Stimulated activated CD4-positive, alpha-beta T cell treated with anti-CD3 and anti-CD28 coated beads, TNF-alpha, amount 100 ng/mL, for 24 hours (primary cell): ENCODE results near the gene MED27.

Source experiments
- DNase-seq, 3 experiments: peaks; one replicate each; pipeline ENCODE4 v3.0.0-alpha.2; 2020; ENCODE audit warnings: low read depth in 3 of 3

The MED27 gene

DNA sequence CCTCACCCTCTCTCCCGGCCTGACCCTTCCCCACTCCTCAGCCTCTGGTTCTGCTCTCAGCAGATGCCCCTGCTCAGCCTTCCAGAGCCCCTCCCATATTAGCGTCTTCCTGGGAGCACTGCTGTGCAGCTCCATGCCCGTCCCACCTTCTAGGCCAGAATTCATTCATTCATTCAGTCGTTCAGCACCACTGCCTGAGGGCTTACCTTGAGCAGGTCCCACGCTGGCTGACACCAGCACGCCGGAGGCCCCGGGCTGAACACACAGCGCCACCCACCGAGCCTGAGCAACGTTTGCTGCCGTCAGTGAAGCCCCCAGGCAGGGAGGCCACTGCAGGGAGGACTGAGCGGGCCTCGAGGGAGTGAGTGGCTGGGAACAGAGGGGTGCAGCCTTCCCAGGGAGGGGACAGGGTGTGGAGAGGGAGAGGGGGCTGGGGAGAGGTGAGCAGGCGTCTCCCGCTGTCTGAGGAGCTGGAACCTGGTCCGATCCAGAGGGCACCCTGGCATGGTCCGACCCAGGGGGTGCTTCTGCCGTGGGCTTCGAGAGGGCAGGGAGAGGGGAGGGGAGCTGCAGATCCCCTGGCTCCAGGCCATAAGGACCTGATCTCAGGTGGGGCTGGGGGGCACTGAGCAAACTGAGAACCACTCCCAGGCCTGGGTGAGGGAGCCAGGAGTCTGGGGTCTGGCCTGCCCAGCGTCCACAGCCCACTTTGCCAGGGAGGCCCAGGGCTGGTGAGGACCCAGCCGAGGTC lies 241.0 kb downstream of the MED27 start:
- DNase-seq: no peak

DNA sequence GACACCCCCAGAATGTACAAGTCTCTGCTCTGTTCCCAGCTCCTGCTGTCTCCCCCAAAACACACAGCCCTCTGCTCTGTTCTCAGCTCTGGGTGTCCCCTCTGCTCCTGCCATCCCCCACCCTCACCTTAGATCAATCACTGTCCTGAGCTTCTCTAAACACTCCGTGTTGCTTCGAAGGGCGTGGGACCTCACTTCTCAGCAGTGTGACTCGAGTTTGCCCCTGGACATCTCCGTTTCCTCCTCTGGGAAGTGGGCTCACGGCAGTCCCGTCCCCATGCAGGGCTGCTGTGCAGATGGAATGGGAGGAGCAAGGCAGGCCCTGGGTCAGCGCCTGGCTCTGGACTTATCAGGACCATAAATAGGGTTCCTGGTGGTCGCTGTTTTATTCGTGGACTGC lies 241.8 kb downstream of the MED27 start:
- no peak for DNase-seq

DNA sequence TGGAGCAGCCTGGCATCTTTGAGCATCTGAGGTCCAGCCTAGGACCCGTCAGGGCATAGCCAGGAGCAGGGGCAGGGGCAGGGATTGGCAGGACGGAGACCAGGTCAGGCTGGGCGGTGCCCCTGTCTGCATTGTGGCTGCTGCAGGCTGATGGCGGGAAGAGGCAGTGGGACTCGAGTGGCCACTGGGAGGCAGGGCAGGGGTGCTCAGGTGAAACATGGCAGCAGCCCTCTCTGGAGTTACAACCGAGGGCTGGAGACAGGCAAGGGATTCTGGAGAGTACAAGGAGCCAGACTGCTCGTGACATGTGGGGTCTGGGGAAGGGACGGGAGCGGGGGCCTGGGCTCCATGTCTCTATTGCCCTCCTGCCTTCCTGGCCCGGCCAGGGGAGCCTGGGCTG lies 242.4 kb downstream of the MED27 start:
- no peak for DNase-seq

DNA sequence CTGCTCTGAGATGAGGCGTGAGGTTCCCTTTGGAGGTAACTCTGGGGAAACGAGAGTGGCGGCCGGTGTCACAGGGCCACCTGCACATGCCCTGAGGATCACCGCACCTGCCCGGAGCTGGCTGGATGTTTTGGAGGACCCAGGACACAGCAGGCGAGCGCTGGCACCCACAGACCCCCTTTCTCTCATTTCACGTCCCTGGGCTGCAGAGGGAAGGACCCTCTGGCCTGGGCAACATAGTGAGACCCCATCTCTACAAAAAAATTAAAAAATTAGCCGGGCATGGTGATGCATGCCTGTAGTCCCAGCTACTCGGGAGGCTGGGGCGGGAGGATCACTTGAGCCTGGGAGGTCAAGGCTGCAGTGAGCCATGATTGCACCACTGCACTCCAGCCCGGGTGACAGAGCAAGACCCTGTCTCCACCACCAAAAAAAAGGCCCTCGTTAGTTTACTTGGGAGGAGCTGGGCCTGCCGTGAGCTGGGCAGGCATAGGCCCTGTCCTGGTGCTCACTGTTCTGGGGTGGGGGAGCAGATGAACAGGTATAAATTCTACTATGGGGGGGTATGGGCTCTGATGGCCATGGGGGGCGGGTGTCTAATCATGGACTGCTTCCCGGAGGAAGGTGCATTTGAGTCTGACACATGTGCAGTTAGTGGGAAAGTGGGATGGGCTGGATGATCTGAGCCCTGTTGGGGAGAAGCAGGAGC lies 242.9 kb downstream of the MED27 start:
- DNase-seq: no peak

DNA sequence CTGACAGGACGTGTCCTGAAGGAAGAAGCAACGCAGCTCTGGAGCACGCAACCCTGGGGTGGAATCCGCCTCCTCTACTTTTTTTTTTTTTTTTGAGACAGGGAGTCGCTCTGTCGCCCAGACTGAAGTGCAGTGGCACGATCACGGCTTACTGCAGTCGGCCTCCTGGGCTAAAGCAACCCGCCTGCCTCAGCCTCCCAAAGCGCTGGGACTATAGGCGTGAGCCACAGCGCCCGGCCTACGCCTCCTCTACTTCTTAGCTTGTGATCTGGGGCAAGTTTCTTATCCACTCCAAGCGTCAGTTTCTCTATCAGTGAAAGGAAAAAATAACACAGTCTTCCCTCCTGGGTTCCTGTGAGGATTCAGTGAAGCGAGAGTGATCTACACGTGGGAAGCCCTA lies 243.6 kb downstream of the MED27 start:
- DNase-seq: no peak

DNA sequence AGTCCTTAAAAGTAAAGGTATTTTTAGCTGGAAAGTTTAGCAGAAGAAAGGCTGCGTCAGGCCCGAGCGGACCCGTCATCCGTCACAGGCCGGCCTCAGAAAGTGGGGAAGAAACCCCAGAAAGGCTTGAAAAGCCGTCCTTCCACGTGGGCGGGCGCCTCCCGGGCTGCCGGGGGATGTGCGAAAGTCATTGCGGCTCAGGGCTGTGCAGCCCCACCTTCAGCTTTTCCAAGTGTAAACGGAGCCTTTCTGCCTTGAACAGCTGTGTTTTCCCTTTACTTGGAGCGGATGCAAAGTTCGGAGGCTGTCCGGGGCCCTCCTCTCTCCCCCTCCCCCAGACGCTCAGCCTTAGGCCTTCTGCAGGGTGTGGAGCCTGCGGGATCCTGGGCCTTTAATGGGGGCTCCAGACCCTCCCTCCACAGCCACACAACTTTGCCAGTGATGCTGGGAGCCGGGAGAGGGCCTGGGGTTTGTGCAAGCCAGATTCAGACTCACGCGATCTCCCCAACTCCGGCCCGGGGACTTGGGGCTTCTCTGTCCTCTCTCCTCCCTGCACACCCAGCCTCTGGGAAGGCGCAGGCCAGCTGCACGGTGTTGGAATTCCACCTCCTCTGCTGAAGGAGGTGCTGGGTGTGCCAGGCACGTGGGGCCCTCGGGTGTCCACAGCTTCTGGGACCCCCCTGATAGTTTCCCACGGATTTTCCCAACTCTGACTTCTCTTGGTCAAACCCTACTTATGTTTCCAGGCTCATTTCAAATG lies 244.3 kb downstream of the MED27 start:
- no peak for DNase-seq

DNA sequence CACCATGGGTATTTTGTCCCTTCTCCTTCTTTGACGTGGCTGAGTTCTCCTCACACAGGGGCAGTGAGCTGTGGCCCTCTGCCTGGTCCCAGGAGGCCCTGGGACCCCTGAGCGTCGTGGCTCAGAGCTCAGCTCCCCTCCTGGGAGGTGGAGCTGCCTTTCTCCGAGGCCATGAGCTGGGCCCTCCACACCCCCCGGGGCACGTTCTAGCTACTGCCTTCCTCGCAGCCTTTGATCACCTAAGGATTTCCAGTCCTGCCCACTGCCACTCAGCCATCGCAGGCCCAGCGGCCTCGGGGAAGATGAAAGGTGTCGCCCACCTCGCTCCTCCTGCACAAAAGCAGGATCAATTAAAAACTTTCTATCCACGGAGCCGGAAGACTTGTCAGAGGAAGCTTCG lies 244.9 kb downstream of the MED27 start:
- DNase-seq: no peak

DNA sequence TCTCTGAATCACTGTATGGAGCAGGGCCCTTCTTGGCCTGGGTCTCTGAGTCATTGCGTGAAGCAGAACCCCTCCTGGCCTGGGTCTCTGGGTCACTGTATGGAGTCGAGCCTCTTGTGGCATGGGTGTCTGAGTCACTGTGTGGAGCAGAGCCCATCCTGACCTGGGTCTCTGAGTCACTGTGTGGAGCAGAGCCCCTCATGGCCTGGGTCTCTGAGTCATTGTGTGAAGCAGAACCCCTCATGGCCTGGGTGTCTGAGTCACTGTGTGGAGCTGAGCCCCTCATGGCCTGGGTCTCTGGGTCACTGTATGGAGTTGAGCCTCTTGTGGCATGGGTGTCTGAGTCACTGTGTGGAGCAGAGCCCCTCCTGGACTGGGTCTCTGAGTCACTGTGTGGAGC lies 245.8 kb downstream of the MED27 start:
- no peak for DNase-seq

DNA sequence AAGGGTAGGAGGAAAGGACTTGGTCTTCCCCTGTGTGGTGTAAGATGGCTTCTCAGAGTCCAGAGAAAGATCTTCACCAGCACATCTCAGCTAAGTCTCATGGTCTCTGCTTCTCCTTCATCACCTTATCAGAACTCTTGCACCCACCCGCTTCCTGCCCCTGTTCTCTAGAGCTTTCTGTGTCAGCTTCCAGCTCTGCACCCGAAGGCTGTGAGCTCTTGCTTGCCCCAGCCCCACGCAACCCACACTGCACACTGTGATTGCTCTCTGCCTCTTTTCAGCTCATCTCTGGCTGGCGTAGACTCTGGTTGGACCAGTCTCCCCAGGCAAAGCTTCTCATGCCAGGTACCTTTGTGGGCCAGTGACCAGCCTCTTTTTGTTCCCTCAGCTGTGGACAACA lies 246.6 kb downstream of the MED27 start:
- no peak for DNase-seq

DNA sequence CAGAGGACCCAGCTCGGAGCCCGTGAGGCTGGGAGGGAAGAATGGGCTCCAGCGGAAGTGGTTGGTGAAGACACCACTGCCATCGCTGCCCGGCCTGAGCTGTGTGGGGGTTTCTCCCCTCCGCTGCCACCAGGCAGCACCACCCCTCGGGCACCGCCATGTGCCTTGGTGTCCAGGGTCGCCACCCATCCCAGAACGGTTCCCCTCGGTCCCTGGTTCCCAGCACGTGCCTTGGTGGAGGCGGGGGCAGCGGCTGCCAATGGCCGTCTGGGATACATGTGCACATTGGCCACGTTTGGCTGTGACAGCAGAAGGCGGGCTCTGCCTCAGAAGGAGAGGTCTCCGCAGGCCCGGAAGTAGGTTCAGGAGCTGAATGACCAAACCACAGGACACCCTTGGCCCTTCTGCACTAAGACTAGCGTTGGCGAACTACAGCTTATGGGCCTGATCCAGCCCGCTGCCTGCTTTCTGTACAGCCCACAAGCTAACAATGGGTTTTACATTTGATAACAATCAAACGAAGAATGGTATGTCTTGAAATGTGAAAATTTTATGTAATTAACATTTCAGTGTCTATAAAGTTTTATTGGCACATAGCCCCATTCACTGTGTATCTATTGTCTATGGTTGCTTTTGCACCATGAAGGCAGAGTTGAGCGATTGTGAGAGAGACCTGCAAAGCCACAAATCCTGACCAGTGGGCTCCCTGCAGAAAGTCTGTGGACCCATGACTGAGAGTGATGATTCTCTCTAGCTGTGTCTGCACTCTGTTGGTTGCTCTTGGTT lies 248.1 kb downstream of the MED27 start:
- DNase-seq: no peak

DNA sequence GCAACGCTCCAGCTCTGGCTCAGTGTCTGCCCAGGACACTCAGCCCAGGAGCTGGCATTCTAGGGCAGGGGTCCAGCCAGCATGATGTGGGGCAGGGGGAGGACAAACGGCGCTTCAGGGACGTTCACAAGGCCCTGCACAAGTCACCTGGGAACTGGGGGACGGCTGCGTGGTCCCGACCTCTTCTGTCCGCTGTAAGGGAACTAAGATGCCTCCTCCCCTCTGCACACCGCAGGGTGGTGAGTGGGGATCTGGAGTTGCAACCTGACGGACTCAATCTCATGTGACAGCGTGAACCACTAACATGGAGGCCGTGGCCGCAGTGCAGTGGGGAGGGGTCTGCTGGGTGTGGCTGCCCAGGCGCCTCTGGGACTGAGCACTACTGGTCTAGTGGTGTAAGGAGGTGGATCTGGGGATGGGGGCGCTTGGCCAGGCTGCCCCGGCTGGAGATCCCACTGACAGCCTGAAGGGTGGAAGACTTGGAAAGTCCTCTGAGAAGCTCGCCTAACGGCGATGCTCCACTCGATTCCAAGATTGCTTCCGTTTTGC lies 251.8 kb downstream of the MED27 start:
- no peak for DNase-seq

DNA sequence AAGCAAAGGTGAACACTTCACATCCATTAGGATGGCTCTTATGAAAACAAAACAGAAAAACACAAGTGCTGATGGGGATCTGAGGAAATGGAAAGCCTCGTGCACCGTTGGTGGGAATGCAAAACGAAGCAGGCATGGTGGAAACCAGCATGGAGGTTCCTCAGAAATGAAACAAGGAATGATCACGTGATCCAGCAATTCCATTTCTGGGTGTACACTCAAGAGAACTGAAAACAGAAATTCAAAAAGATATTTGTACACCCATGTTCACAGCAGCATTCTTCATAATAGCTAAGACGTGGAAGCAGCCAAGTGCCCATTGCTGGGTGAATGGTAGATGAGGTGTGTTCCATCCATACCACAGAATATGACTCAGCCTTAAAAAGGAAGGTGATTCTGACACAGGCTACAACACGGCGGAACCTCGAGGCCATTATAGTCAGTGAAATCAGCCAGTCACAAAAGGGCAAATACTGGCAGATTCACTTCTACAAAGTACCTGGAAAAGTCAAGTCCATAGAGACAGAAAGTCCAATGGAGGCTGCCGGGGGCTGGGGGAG lies 252.6 kb downstream of the MED27 start:
- DNase-seq: no peak

DNA sequence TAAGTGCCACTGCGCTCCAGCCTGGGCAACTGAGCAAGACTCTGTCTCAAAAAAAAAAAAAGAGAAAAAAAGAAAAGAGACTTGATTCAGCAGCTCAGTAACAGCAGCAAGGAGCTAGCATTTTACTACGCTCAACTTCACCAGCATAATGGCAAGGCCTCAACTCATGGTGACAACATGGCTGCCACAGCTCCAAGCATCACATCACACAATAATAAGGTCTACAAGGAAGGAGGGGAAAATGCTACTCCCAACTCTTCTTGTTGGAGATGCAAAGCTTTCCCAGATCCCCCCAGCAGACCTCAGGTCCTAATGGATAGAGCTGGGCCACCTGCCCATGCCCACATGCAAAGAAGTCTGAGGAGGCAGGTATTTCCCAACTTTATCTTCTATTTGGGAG lies 253.6 kb downstream of the MED27 start:
- DNase-seq: no peak

DNA sequence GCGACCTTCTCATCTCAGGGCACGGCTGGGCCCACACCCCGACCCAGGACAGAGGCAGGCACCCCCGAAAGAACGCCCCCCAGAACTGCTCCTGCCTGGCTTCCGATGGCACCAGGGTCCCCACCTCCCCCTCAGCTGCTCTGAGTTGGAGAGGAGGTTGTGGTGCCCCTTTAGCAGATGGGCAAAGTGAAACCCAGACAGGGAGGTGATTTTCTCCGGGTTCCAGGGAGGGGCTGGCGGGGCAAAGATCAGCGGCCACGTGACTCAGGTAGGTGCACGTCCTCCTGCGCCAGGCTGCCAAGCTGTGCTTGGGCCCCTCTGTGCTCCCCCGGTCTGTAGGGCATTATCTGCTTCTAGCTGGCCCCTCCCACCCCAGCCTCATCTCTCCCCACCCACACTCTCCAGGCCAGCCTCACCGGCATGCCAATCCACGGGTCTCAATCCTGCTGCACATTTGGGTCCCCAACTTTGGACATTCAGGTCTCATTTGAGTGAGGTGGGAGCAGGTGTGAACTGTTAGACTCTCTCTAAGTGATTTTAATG lies 254.6 kb downstream of the MED27 start:
- DNase-seq: no peak

DNA sequence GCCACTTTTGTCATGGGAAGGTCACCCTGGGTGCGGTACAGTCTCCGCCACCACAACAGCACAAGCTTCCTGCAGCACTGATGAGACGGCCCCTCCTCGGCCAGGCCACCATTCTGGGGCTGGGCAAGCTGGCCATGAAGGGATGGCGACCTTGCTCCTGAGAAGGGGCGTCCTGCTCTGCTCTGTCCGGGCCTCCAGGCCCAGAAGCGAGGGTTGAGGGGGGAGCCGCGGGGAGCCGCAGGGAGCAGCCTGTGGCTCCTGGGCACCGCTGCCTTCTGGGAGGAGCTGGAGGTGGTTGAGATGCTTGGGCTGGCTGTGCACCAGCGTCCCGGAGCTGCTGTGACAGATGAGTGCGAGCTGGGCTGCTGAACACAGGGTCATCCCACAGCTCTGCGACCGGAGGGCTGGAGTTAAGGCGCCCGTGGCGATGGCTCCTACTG lies 255.5 kb downstream of the MED27 start:
- no peak for DNase-seq

DNA sequence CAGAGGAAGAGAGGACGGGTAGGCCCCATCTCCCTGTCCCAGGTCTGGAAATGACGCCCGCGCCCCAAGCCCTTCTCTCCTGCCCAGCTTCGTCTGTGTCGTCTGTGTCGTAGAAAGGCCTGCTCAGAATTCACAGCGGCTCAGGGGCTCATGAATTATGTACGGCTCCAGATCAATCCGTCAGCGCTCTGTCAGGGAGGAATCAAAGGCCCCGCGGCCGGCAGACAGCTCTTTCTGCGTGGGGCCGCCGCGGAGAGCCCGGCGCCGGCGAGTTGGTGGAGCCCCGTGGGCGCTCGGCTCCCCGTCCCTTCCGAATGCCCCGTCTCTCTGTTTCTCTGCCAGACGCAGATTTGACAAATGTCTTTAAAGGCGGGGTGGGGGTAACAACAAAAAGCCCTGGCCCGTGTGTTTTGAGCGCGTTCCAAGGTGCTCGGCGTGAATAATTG lies 255.9 kb downstream of the MED27 start:
- DNase-seq: no peak

DNA sequence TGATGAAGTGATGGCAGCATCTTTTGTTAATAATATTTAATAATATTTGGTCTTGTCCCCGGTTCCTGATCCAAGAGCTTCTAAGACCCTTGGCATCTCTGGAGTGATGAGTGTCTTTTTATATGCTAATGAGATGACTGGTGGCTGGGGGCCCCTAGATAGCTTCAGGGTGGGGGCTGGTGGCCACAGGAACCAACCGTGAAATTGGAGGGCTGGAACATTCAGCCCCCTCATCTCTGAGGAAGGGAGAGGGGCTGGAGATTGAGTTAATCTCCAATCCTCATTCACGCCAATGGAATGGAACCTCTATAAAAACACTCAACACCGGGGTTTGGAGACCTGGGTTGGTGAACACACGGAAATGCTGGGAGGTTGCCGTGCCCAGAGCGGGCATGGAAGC lies 261.6 kb downstream of the MED27 start:
- no peak for DNase-seq

DNA sequence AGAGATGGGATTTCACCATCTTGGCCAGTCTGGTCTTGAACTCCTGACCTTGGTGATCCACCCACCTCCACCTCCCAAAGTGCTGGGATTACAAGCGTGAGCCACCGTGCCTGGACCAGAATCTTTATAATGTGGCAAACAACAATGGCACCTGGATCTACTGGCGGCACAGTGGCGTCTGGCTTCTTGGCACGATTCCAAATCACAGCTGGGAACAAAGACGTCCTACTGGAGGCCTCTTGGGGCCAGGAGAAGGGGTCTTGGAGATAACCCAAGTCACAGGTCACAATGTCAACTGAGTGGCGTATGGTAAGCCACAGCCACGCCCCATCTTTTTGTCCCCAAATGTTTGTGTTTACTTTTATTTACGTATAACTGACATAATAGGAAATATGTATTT lies 262.0 kb downstream of the MED27 start:
- DNase-seq: no peak

DNA sequence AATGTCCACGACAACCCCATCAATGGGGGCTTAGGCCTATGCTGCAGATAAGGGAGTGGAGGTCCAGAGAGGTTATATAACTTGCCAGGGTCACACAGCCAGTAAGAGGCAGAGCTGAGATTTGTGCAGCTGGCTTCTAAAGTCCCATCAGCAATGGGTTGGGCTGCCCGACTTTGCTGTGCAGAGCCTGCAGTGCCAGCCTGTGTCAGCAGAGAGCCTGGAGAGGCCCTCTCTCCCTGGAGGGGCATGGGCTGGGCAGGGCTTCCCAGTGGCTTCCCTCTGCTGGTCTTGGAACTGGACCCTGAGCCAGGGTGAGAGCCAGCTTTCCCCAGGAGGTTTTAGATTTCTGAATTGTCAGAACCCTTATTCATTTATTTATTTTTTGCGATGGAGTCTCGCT lies 262.6 kb downstream of the MED27 start:
- no peak for DNase-seq

DNA sequence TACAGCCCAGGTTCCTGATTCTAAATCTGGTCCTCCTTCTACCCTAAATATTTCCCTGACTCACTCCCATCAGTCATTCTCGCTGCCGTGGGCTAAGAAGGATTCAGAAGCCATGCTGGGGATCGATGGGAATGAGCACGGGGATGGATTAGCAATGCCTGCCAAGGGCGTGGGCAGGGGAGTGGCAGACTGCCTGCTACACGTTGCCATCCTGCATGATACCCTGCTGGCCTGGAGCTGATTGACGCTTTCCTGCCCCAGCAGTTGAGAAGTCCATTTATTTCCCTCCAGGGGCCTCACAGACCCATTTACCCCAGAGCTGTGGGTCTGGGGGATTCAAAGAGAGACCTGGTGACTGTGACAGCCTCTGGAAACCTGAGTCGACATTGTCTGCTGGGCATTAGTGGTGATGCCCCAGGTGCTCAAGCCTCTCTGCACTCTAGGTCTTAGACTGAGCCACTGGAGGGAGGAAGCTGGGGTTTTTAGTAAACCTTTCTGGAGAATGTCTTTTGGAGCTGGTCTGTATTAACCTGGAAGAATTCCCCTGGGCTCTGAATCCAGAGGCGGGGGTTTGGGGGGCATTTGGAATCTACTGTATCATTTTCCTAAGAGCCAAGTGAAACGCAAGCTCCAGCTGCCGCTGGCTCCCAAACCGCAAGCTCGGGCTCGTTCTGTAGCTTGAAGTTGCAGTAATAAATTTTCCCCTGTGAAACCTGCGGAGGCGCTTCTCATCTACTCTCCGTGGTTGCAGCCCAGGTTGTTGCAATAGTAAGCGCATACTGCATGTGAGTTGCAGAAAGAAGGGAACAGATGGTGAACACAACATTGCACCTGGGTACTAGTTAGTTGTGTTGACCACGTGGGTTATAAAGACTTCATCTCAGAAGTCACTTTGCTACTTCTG lies 263.4 kb downstream of the MED27 start:
- no peak for DNase-seq
